ENCODE results near the gene TNPO2.

DNA sequence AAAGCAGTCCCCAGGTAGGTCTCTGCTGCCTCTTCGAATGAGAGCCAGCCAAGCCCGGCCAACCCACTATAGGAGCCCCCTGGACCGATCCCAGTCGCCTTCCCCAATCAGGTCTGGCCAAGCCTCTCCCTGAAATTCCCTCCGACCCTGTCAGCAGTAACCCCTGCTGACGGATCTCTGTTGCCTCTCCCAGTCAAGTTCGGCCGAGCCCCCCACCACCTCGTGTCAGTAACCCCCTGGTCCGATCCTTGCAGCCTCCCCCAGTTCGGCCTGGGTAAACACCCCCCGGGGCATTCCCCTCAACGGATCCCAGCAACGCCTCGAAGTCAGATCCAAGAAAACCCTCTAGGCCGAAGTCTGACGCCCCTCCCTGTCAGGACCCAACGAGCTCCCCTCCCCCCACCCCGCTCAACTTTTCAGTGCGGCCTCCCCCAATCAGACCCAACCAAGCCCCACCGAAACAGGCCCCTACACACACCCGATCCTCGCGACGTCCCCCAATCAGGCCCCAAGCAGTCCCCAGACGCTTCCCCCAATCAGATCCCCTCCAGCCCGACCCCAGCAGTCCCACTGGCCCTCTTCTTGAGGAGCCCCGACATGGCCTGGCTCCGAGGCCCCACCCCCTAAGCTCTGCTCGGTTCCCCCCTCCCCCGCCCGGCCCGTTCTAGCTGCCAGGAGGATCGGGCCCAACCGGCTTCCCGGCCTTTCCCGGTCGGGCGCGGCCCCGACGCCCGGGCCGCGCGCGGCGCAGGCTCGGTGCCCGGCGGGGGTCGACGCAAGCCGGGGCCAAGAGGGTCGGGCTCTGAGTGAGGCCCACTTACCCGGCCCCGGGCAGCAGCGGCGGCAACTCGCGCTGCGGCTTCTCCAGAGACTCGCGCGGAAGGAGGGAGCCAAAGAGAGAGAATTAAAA is 1.8 kb downstream of the TNPO2 start:
- TF ChIP-seq, protein P1, sequence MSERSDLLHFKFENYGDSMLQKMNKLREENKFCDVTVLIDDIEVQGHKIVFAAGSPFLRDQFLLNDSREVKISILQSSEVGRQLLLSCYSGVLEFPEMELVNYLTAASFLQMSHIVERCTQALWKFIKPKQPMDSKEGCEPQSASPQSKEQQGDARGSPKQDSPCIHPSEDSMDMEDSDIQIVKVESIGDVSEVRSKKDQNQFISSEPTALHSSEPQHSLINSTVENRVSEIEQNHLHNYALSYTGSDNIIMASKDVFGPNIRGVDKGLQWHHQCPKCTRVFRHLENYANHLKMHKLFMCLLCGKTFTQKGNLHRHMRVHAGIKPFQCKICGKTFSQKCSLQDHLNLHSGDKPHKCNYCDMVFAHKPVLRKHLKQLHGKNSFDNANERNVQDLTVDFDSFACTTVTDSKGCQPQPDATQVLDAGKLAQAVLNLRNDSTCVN (tag by site-specific recombination; optimal IDR thresholded peaks at IDR 0.05) = no peak
- TF ChIP-seq BCL11A (tag by site-specific recombination; IDR thresholded peaks at IDR 0.05; ENCODE audit: low read depth) (no peak), SETDB1 (IDR thresholded peaks at IDR 0.05; ENCODE audit: insufficient read length, low read length) (no peak), TCF7L2 (IDR thresholded peaks at IDR 0.05; ENCODE audit: borderline replicate concordance, low read depth, low read length) (no peak; the same call in 1 of the 2 replicates), ZNF514 (tag by site-specific recombination; IDR thresholded peaks at IDR 0.05) (no peak), ZNF785 (tag by site-specific recombination; IDR thresholded peaks at IDR 0.05) (no peak)
- TF ChIP-seq, protein P2, sequence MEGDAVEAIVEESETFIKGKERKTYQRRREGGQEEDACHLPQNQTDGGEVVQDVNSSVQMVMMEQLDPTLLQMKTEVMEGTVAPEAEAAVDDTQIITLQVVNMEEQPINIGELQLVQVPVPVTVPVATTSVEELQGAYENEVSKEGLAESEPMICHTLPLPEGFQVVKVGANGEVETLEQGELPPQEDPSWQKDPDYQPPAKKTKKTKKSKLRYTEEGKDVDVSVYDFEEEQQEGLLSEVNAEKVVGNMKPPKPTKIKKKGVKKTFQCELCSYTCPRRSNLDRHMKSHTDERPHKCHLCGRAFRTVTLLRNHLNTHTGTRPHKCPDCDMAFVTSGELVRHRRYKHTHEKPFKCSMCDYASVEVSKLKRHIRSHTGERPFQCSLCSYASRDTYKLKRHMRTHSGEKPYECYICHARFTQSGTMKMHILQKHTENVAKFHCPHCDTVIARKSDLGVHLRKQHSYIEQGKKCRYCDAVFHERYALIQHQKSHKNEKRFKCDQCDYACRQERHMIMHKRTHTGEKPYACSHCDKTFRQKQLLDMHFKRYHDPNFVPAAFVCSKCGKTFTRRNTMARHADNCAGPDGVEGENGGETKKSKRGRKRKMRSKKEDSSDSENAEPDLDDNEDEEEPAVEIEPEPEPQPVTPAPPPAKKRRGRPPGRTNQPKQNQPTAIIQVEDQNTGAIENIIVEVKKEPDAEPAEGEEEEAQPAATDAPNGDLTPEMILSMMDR (tag by site-specific recombination; IDR thresholded peaks at IDR 0.05) = no peak
- TF ChIP-seq, protein P3, sequence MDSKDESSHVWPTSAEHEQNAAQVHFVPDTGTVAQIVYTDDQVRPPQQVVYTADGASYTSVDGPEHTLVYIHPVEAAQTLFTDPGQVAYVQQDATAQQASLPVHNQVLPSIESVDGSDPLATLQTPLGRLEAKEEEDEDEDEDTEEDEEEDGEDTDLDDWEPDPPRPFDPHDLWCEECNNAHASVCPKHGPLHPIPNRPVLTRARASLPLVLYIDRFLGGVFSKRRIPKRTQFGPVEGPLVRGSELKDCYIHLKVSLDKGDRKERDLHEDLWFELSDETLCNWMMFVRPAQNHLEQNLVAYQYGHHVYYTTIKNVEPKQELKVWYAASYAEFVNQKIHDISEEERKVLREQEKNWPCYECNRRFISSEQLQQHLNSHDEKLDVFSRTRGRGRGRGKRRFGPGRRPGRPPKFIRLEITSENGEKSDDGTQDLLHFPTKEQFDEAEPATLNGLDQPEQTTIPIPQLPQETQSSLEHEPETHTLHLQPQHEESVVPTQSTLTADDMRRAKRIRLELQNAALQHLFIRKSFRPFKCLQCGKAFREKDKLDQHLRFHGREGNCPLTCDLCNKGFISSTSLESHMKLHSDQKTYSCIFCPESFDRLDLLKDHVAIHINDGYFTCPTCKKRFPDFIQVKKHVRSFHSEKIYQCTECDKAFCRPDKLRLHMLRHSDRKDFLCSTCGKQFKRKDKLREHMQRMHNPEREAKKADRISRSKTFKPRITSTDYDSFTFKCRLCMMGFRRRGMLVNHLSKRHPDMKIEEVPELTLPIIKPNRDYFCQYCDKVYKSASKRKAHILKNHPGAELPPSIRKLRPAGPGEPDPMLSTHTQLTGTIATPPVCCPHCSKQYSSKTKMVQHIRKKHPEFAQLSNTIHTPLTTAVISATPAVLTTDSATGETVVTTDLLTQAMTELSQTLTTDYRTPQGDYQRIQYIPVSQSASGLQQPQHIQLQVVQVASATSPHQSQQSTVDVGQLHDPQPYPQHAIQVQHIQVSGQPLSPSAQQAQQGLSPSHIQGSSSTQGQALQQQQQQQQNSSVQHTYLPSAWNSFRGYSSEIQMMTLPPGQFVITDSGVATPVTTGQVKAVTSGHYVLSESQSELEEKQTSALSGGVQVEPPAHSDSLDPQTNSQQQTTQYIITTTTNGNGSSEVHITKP (tag by site-specific recombination; IDR thresholded peaks at IDR 0.05) = no peak; the same call in 1 of the 2 replicates
- TF ChIP-seq, protein P4, sequence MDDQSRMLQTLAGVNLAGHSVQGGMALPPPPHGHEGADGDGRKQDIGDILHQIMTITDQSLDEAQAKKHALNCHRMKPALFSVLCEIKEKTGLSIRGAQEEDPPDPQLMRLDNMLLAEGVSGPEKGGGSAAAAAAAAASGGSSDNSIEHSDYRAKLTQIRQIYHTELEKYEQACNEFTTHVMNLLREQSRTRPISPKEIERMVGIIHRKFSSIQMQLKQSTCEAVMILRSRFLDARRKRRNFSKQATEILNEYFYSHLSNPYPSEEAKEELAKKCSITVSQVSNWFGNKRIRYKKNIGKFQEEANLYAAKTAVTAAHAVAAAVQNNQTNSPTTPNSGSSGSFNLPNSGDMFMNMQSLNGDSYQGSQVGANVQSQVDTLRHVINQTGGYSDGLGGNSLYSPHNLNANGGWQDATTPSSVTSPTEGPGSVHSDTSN (CRISPR knock-in tag; IDR thresholded peaks at IDR 0.05) = no peak
